ENCODE measurements around the gene EPB41L4A.

DNA sequence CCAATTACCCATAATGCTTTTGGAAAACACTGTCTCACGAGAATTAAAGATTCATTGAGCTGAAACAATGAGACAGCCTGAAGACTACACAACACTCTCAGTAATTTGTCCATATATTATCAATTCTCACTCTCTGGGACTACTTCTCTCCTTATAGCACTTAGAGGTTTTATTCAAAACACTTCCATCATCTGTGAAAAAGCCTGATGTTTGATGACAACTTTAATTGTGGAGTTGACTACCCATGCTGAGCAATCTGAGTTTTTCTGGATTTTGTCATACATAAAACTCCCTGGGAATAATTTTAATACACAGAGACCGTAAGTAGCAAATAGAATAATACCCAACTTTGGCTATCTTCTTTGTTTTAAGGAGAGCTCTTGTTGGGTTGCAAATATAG lies 305.5 kb downstream of the EPB41L4A start:
- TF ChIP-seq, protein P1, sequence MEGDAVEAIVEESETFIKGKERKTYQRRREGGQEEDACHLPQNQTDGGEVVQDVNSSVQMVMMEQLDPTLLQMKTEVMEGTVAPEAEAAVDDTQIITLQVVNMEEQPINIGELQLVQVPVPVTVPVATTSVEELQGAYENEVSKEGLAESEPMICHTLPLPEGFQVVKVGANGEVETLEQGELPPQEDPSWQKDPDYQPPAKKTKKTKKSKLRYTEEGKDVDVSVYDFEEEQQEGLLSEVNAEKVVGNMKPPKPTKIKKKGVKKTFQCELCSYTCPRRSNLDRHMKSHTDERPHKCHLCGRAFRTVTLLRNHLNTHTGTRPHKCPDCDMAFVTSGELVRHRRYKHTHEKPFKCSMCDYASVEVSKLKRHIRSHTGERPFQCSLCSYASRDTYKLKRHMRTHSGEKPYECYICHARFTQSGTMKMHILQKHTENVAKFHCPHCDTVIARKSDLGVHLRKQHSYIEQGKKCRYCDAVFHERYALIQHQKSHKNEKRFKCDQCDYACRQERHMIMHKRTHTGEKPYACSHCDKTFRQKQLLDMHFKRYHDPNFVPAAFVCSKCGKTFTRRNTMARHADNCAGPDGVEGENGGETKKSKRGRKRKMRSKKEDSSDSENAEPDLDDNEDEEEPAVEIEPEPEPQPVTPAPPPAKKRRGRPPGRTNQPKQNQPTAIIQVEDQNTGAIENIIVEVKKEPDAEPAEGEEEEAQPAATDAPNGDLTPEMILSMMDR (conservative IDR thresholded peaks at IDR 0.05; ENCODE audit: low read length) = no peak
- no peak for TF ChIP-seq EZH2phosphoT487 (IDR thresholded peaks at IDR 0.05; ENCODE audit: borderline replicate concordance)
